Neural crest cell (in vitro differentiated cells): ENCODE results near the gene CASKIN1. TPM values are rescaled to one million over a fixed set of nuclear protein-coding genes. Genes with fewer than 3 reads are reported as not detected.

Source experiments
- DNase-seq: peaks from one replicate; pipeline ENCODE4 v3.0.0; 2021; ENCODE audit warnings: low read depth, mixed read lengths, low spot score
- H3K27ac Mint-ChIP-seq: one replicate; pipeline ENCODE4 v1.8.0; 2021; ENCODE audit warnings: mild to moderate bottlenecking, mixed read lengths; ENCODE audit not compliant: unreplicated experiment
- H3K27me3 Mint-ChIP-seq: 2 replicates; pipeline ENCODE4 v1.8.0; 2021; ENCODE audit warnings: low read depth, mild to moderate bottlenecking, mixed read lengths
- H3K36me3 Mint-ChIP-seq: 2 replicates; pipeline ENCODE4 v1.8.0; 2021; ENCODE audit warnings: low read depth, mild to moderate bottlenecking, mixed read lengths
- H3K4me1 Mint-ChIP-seq: 2 replicates; pipeline ENCODE4 v1.8.0; 2021; ENCODE audit warnings: mixed read lengths
- H3K4me3 Mint-ChIP-seq: one replicate; pipeline ENCODE4 v1.8.0; 2021; ENCODE audit warnings: mild to moderate bottlenecking, mixed read lengths
- H3K9me3 Mint-ChIP-seq: 2 replicates; pipeline ENCODE4 v1.8.0; 2021; ENCODE audit warnings: mixed read lengths
- total RNA-seq: library from RNA; stranded (reverse); gene quantifications from 2 replicates; pipeline ENCODE4 v1.2.1, GENCODE V29; 2021
- TF ChIP-seq, protein P1 (sequence below): fragments of 200-600 bp; sonication (generic); conservative IDR thresholded peaks from 2 replicates; pipeline ENCODE4 v1.5.0; 2021; ENCODE audit warnings: antibody characterized with exemption, mild to moderate bottlenecking

CASKIN1 gene
- total RNA-seq, 1 donor from 2014 or later = 20.2 TPM

- H3K9me3 Mint-ChIP-seq = no peaks in the 10 kb centered on the region
- no peak for DNase-seq
- H3K27me3 Mint-ChIP-seq = peaks cover 10% of the 10 kb centered on the region
- peaks cover 14% of the 10 kb centered on the region for H3K36me3 Mint-ChIP-seq
- H3K4me3 Mint-ChIP-seq = peak overlapping the region; percentile 87
- TF ChIP-seq, protein P1, sequence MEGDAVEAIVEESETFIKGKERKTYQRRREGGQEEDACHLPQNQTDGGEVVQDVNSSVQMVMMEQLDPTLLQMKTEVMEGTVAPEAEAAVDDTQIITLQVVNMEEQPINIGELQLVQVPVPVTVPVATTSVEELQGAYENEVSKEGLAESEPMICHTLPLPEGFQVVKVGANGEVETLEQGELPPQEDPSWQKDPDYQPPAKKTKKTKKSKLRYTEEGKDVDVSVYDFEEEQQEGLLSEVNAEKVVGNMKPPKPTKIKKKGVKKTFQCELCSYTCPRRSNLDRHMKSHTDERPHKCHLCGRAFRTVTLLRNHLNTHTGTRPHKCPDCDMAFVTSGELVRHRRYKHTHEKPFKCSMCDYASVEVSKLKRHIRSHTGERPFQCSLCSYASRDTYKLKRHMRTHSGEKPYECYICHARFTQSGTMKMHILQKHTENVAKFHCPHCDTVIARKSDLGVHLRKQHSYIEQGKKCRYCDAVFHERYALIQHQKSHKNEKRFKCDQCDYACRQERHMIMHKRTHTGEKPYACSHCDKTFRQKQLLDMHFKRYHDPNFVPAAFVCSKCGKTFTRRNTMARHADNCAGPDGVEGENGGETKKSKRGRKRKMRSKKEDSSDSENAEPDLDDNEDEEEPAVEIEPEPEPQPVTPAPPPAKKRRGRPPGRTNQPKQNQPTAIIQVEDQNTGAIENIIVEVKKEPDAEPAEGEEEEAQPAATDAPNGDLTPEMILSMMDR = no peak
- no peak overlapping the region for H3K27ac Mint-ChIP-seq
- H3K4me1 Mint-ChIP-seq = peaks cover 43% of the 10 kb centered on the region
Measured at GRCh38 chr16:2150418-2151187, 45.8 kb downstream of the CASKIN1 start.

- TF ChIP-seq, protein P1 = no peak
- H3K27me3 Mint-ChIP-seq = peaks cover 7% of the 10 kb centered on the region
- peak overlapping the region; percentile 87 for H3K4me3 Mint-ChIP-seq
- H3K36me3 Mint-ChIP-seq = peaks cover 11% of the 10 kb centered on the region
- H3K27ac Mint-ChIP-seq = no peak overlapping the region
- no peak for DNase-seq
- H3K4me1 Mint-ChIP-seq = peaks cover 39% of the 10 kb centered on the region
- H3K9me3 Mint-ChIP-seq = no peaks in the 10 kb centered on the region
Measured at GRCh38 chr16:2149630-2150417, 46.6 kb downstream of the CASKIN1 start.

GRCh38 chr16:2148714-2149629 lies 47.4 kb downstream of the CASKIN1 start:
- peak overlapping the region; percentile 87 for H3K4me3 Mint-ChIP-seq
- TF ChIP-seq, protein P1 = peak; percentile 31
- peaks cover 31% of the 10 kb centered on the region for H3K4me1 Mint-ChIP-seq
- DNase-seq = no peak
- peaks cover 7% of the 10 kb centered on the region for H3K27me3 Mint-ChIP-seq
- H3K9me3 Mint-ChIP-seq = no peaks in the 10 kb centered on the region
- H3K36me3 Mint-ChIP-seq = peaks cover 8% of the 10 kb centered on the region
- H3K27ac Mint-ChIP-seq = no peak overlapping the region

DNA sequence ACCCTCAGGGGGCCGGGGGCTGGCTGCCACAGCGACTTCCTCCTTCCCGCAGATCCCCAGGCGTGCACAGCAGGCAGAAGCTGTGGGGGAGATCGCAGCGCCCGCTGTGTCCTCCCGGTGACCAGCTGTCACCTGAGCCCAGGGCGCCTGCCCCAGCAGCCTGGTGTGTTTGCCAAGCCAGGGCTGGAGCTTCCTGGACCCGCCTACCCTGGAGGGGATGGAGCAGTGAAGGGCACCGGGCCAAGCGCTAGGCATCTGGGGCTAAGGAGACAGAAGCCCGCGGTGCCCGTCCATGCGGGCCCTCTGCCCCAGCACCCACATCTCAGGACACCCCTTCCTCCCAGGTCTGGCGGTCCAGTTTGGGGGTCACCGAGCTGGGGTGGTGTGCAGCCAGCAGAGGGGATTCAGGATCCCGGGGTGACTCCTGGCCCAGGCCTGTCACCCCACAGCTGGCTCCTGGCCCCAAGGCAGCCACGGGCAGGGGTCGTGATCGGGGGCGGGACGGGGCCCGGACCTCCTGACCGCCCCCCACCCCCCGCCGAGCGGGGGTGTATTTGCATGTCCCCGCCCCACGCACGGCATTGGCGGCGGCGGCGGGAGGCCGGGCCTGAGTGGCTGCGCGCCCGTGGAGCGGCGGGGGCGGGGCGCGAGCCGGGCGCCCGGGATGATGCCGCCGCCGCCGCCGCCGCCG lies 48.3 kb downstream of the CASKIN1 start, which contains the start of gene RAB26:
TSS of gene RAB26 (plus strand) at position 645 of the 691 bp plus-strand sequence. CDS start 159 bp downstream, outside the sequence.
- Mint-ChIP-seq H3K4me3 (peak within 1 kb of the TSS; percentile 87), H3K27ac (no peak within 1 kb of the TSS)

More for the DNA sequence above, 48.3 kb downstream of the CASKIN1 start, which contains the start of gene RAB26:
- TF ChIP-seq, protein P1 = no peak
- H3K9me3 Mint-ChIP-seq = no peaks in the 10 kb centered on the region
- H3K27me3 Mint-ChIP-seq = peaks cover 7% of the 10 kb centered on the region
- H3K36me3 Mint-ChIP-seq = peaks cover 5% of the 10 kb centered on the region
- H3K4me1 Mint-ChIP-seq = peaks cover 23% of the 10 kb centered on the region
- DNase-seq = peak; percentile 40
